Measurements from ENCODE around the gene NLN.

DNA sequence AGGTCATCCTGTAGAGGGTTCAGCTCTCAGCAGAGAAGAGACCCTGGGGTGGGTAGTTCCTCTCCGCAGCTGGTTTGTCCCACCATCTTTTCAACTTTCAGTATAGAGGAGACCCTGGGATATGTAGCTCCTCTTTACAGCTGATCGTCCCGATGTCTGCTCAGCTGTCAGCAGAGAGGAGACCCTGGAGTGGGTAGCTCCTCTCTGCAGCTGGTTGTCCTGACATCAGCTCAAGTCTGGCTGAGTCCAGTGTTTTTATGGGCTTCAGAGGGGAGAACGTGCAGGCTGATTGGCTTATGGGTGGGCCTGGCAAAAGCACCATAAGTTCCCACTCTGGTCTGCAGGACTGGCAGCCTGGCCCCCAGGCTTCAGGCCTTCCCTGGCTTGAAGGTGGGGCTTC, 80.8 kb downstream of the NLN start:
- TF ChIP-seq GATA3 (IDR thresholded peaks at IDR 0.05; ENCODE audit: low read depth, low read length) (no peak), GATA2 (IDR thresholded peaks at IDR 0.05; ENCODE audit: low read depth, low read length) (no peak)
